Cardiac fibroblast (primary cell): ENCODE data around the gene TLE2.
"Not testable (repeated sequence)": the region's sequence is repeated elsewhere in the genome, so short reads cannot be mapped to it uniquely, and the experiment has no call there.

Experiments
- DNase-seq, 2 donors: peaks; one replicate each; pipeline versions ENCODE4 v3.0.0 to v3.0.0-alpha.2; 2010; ENCODE audit warnings: low read depth in 2 of 2
- H3K4me3 ChIP-seq, 2 donors: replicated peaks in 1 of 2; 1 replicate in 1 of 2; 2 replicates in 1 of 2; pipeline ENCODE4 v1.5.1; 2011; ENCODE audit warnings: low read depth in 2 of 2, low read length in 2 of 2, mild to moderate bottlenecking in 2 of 2, moderate library complexity in 1 of 2
- TF ChIP-seq, protein P1 (sequence below): IDR thresholded peaks from one replicate; pipeline ENCODE4 v1.5.1; 2011; ENCODE audit warnings: low read depth, mild to moderate bottlenecking, low read length, inconsistent platforms

The TLE2 gene

DNA sequence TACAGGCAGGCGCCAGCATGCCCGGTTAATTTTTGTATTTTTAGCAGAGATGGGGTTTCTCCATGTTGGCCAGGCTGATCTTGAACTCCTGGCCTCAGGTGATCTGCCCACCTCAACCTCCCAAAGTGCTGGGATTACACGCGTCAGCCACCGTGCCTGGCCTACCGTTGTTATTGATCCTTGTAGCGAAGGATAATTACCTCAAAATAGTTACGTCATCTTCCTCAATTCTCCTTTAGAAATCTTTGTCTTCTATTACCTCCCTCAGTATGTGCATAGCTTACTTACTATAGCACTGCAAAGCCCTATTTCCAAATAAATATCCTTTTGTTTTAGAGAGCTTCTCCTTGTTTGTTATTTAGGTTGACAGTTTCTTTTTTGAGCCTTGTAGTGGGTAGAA lies 61.1 kb downstream of the TLE2 start:
- DNase-seq = no peak
- H3K4me3 ChIP-seq = no peak overlapping the region
- TF ChIP-seq, protein P1, sequence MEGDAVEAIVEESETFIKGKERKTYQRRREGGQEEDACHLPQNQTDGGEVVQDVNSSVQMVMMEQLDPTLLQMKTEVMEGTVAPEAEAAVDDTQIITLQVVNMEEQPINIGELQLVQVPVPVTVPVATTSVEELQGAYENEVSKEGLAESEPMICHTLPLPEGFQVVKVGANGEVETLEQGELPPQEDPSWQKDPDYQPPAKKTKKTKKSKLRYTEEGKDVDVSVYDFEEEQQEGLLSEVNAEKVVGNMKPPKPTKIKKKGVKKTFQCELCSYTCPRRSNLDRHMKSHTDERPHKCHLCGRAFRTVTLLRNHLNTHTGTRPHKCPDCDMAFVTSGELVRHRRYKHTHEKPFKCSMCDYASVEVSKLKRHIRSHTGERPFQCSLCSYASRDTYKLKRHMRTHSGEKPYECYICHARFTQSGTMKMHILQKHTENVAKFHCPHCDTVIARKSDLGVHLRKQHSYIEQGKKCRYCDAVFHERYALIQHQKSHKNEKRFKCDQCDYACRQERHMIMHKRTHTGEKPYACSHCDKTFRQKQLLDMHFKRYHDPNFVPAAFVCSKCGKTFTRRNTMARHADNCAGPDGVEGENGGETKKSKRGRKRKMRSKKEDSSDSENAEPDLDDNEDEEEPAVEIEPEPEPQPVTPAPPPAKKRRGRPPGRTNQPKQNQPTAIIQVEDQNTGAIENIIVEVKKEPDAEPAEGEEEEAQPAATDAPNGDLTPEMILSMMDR = no peak

DNA sequence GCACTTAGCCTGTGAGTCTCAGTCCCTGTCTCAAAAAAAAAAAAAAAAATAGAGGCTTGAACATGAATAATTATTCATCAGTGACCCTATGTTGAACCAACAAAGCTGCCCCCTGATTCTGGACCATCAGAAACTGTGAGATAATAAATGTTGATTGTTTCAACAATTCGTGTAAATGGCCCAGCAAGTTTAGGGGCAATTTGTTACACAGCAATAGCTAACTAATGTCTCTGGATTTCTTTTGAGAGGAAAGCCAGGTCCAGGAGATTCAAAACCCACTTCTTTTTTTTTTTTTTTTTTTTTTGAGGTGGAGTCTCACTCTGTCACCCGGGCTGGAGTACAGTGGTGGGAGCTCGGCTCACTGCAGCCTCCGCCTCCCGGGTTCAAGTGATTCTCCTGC lies 64.2 kb downstream of the TLE2 start:
- DNase-seq = no peak
- no peak overlapping the region for H3K4me3 ChIP-seq
- TF ChIP-seq, protein P1 = no peak

DNA sequence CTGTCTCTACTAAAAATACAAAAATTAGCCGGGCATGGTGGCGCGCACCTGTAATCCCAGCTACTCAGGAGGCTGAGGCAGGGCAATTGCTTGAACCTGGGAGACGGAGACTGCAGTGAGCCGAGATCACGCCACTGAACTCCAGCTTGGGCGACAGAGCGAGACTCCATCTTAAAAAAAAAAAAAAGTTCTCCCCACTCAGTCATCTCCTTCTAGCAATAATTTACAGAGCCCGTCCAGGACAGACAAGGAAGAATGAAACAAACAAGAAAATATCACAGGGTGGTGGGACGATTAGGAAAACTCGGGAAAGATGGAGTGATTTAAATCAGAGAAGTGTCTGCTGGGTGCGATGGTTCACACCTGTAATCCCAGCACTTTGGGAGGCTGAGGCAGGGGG lies 65.4 kb downstream of the TLE2 start:
- not testable (repeated sequence) for DNase-seq, H3K4me3 ChIP-seq

DNA sequence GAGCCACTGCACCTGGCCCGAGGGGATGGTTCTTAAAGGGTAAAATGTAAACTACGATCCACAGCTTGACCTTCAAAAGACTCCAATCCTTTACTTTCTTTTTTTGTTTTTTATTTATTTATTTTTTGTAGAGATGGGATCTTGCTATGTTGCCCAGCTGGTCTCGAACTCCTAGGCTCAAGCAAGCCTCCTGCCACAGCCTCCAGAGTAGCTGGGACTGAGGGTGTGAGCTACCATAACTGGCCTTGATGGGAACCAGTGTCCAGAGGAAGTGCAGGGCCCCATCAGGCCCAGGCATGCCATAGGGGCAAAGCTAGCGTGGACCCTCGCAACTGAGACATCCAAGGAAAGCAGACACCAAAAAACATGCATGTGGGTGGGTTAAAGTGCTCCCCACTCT lies 66.0 kb downstream of the TLE2 start:
- no peak for DNase-seq
- TF ChIP-seq, protein P1 = no peak
- no peak overlapping the region for H3K4me3 ChIP-seq

DNA sequence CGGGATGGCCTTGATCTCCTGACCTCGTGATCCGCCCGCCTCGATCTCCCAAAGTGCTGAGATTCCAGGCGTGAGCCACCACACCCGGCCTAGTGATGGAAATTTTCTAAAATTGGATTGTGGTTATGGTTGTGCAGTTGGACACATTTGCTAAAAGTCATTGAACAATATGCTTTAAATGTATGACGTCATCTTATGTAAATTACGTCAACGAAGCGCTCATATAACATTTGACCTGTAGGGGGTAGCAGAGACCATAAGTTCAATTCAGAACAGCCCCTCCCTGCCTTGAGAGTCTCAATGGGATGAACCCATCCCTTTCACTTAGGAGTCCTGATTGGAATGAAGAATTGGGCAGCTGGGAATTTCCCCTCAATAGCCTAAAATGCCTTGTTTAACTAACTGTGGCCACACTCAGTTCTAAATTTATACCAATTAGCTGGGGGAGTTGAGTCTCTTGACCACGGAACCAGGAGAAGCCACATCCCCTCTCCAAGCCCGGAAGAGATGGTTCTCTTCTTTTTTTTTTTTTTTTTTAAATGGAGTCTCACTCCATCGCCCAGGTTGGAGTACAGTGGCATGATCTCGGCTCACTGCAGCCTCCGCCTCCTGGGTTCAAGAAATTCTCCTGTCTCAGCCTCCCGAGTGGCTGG lies 66.9 kb downstream of the TLE2 start:
- peak; percentile 81 to 92 for DNase-seq
- no peak overlapping the region for H3K4me3 ChIP-seq
- TF ChIP-seq, protein P1 = peak; percentile 64

DNA sequence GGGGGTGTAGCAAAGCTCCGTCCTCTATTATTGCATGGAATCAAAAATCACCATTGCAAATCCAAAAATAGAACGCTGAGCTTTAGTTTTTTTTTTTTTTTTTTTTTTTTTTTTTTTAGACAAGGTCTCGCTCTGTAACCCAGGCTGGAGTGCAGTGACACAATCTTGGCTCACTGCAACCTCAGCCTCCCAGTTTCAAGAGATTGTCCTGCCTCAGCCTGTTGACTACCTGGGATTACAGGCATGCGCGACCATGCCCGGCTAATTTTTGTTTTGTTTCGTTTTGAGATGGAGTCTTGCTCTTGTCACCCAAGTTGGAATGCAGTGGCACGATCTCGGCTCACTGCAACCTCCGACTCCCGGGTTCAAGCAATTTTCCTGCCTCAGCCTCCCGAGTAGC lies 69.0 kb downstream of the TLE2 start:
- TF ChIP-seq, protein P1 = no peak
- no peak for DNase-seq

DNA sequence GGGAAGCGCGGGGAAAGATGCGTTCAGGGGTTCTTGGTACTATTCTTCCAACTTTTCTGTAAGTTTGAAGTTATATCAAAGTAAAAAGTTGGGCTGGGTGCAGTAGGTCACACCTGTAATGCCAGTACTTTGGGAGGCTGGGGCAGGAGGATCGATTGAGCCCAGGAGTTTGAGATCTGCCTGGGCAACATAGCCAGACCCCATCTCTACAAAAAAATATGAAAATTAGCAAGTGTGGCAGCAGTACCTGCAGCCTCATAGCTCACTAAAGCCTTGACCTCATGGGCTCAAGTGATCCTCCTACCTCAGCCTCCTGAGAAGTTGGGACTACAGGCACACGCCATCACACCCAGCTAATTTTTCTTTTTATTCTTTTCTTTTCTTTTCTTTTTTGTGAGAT lies 71.9 kb downstream of the TLE2 start:
- no peak for DNase-seq
- no peak overlapping the region for H3K4me3 ChIP-seq
- TF ChIP-seq, protein P1 = no peak

More for the DNA sequence above, 69.0 kb downstream of the TLE2 start:
- no peak overlapping the region for H3K4me3 ChIP-seq
